Measurements from ENCODE around the gene STAT5B. TPM values are rescaled to one million over a fixed set of nuclear protein-coding genes. Genes with fewer than 3 reads are reported as not detected.

Gene STAT5B
- total RNA-seq, 1 donor from 2014 or later = 49.2 TPM

DNA sequence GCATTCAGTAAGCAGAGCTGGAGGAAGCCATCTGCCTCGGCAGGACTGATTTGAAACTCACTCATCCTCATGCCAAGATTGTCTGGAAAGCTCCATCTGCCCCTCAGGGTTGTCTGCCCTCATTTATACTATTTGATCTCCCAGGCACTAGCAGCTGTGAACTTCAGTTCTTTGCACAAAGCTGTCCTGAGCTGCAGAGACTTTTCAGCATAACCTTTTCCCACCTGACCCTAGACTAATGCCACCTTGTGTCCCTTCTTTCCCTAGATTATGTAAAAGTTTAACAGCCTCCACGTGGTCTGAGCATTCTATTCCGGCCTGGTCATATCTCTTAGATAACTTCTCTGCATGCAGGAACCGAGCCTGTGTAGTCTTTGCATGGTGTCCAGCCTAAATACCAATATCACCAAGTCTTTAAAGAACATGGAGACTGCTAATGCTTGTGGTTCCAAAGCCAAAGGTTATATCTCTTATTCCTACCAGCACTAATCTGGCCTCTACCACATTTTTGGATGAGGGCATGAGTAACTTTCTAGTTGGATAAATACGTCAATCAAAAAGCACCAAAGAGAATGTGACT, 41.2 kb upstream of the STAT5B start:
- H3K4me1 Mint-ChIP-seq = peaks cover 35% of the 10 kb centered on the region
- H3K27ac Mint-ChIP-seq (ENCODE audit: unreplicated experiment) = no peak overlapping the region

DNA sequence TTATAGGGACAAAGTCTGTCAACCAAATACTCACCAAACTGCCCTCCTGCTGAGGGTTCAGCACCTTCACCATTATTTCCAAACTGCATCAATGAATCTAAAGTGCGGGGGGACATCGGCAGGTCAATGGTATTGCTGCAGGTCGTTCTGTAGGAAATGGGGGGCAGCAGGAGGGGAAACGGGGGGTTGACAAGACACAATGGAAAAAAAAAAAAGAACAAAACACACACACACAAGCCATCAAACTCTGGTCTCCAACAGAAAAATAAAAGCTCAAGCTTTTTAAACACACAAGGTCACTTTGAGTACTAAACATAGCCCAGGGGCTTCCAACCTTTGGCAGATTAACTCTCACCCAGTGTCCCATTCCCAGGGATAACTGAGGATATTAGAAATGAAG, 40.6 kb upstream of the STAT5B start:
- H3K9me3 Mint-ChIP-seq = no peaks in the 10 kb centered on the region
- H3K27me3 Mint-ChIP-seq (ENCODE audit: low read depth) = no peaks in the 10 kb centered on the region
- no peak overlapping the region for H3K4me3 Mint-ChIP-seq
- H3K4me1 Mint-ChIP-seq = peaks cover 39% of the 10 kb centered on the region
- H3K36me3 Mint-ChIP-seq (ENCODE audit: low read depth) = peaks cover 11% of the 10 kb centered on the region
- TF ChIP-seq, protein P1, sequence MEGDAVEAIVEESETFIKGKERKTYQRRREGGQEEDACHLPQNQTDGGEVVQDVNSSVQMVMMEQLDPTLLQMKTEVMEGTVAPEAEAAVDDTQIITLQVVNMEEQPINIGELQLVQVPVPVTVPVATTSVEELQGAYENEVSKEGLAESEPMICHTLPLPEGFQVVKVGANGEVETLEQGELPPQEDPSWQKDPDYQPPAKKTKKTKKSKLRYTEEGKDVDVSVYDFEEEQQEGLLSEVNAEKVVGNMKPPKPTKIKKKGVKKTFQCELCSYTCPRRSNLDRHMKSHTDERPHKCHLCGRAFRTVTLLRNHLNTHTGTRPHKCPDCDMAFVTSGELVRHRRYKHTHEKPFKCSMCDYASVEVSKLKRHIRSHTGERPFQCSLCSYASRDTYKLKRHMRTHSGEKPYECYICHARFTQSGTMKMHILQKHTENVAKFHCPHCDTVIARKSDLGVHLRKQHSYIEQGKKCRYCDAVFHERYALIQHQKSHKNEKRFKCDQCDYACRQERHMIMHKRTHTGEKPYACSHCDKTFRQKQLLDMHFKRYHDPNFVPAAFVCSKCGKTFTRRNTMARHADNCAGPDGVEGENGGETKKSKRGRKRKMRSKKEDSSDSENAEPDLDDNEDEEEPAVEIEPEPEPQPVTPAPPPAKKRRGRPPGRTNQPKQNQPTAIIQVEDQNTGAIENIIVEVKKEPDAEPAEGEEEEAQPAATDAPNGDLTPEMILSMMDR (conservative IDR thresholded peaks at IDR 0.05) = no peak
- no peak for DNase-seq (ENCODE audit: low read depth, low spot score)
- H3K27ac Mint-ChIP-seq (ENCODE audit: unreplicated experiment) = no peak overlapping the region

More for the DNA sequence above, 41.2 kb upstream of the STAT5B start:
- DNase-seq (ENCODE audit: low read depth, low spot score) = no peak
- Mint-ChIP-seq H3K9me3 (no peaks in the 10 kb centered on the region), H3K36me3 (ENCODE audit: low read depth) (peaks cover 11% of the 10 kb centered on the region), H3K27me3 (ENCODE audit: low read depth) (no peaks in the 10 kb centered on the region), H3K4me3 (no peak overlapping the region)
- TF ChIP-seq, protein P1 (conservative IDR thresholded peaks at IDR 0.05) = no peak

DNA sequence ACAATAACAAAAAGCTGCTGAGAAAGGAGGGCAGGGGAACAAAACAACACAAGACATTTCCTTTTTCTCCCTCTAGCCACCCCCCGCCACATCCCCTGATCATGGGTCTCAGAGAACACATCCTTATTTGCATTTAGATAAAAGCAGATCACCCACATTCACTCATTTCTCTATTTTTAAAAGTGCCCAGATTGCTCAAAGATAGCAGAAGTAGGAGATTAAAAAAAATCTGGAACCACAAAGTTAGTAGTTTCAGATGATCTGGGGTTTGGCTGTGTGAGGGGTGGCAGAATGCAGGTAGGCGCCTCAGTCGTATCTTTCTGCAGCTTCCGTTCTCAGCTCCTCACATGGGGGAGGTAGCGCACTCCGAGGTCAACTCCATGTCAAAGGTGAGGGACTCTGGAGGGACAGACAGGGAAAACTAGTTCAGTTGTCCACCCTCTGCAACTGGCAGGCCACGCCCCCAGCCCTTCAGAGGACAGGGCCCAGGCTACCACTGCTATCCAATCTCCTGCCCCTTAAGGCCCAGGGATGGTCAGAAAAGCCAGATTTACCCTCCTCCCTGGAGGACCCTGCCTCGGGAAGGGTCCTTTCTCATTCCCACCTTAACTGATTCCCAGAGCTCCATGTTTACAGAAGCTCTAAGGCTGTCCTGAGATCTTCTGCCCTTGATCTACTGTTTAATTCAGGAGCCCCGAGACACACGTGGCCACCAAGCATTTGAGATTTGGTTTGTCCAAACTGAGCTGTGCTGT, 39.4 kb upstream of the STAT5B start:
- no peak overlapping the region for H3K4me3 Mint-ChIP-seq
- H3K9me3 Mint-ChIP-seq = no peaks in the 10 kb centered on the region
- DNase-seq (ENCODE audit: low read depth, low spot score) = no peak
- TF ChIP-seq, protein P1 (conservative IDR thresholded peaks at IDR 0.05) = no peak
- no peaks in the 10 kb centered on the region for H3K27me3 Mint-ChIP-seq (ENCODE audit: low read depth)
- peaks cover 11% of the 10 kb centered on the region for H3K36me3 Mint-ChIP-seq (ENCODE audit: low read depth)
- peaks cover 51% of the 10 kb centered on the region for H3K4me1 Mint-ChIP-seq
- no peak overlapping the region for H3K27ac Mint-ChIP-seq (ENCODE audit: unreplicated experiment)

DNA sequence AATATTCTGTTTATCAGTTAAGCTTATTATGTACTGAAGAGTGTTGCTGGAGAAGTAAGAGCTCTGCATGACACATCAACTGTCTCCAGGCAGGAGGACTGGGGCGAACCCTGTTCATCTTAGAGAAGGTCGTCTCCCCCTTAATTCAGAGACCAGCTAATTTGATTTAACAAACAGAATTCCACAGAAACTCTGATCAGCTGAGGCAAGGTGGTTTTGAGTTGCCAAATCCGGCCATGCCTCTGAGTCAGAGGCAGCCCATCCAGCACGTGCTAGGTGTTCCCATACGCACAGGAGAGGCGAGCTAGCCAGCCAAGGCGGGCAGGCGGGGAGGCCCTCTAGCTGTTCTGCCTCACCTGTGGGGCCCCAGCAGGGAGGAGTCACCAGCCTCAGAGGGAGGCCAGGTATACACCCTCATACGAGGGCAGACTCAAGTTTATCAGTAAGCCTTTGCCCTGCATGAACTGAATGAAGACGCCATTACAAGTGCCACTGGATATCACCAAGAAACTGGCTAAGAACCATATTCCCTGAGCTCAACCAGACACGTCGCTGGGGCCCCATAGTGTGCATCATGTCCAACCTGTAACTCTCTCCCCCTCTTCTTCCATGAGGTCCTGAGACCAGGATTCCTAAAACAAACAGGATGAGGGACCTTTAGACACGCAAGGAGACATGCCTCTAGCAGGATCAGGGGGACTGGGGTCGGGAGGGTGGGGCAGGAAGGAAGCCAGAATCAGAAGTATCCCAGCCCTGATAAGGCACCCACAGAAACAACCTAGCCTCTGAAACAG, 37.8 kb upstream of the STAT5B start:
- peaks cover 7% of the 10 kb centered on the region for H3K36me3 Mint-ChIP-seq (ENCODE audit: low read depth)

DNA sequence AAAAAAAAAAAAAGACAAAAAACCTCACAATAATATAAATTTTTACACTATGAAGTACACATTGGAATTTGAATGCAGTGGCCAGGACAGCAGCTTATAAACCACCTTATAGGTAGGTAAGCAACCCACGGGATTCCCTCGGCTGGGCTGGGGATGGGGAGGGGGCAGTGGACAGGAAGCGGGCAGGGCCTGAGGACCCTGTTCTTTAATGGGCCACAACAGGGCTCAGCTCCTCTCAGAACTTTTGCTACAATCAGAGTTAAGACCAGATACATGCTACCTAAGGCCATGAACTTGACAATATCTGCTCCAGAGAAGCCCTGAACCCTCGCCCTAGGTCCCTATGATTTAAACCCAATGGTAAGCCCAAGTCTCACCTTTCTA, 37.2 kb upstream of the STAT5B start:
- TF ChIP-seq, protein P1 (conservative IDR thresholded peaks at IDR 0.05) = no peak
- H3K36me3 Mint-ChIP-seq (ENCODE audit: low read depth) = peaks cover 4% of the 10 kb centered on the region
- H3K4me3 Mint-ChIP-seq = no peak overlapping the region
- no peaks in the 10 kb centered on the region for H3K27me3 Mint-ChIP-seq (ENCODE audit: low read depth)
- H3K9me3 Mint-ChIP-seq = no peaks in the 10 kb centered on the region
- H3K27ac Mint-ChIP-seq (ENCODE audit: unreplicated experiment) = no peak overlapping the region
- H3K4me1 Mint-ChIP-seq = peaks cover 55% of the 10 kb centered on the region
- DNase-seq (ENCODE audit: low read depth, low spot score) = no peak

More for the DNA sequence above, 37.8 kb upstream of the STAT5B start:
- Mint-ChIP-seq H3K4me1 (peaks cover 55% of the 10 kb centered on the region), H3K27ac (ENCODE audit: unreplicated experiment) (no peak overlapping the region), H3K4me3 (no peak overlapping the region), H3K27me3 (ENCODE audit: low read depth) (no peaks in the 10 kb centered on the region), H3K9me3 (no peaks in the 10 kb centered on the region)
- no peak for DNase-seq (ENCODE audit: low read depth, low spot score)
- TF ChIP-seq, protein P1 (conservative IDR thresholded peaks at IDR 0.05) = no peak

Data from neural crest cell (in vitro differentiated cells).